Activated CD4-positive, alpha-beta T cell treated with anti-CD3 and anti-CD28 coated beads for 4 hours (primary cell): ENCODE results near the gene TBC1D2B.
"Not testable (repeated sequence)": the region's sequence is repeated elsewhere in the genome, so short reads cannot be mapped to it uniquely, and the experiment has no call there.

Source experiments
- DNase-seq, 2 donors: peaks; one replicate each; pipeline ENCODE4 v3.0.0-alpha.2; 2020

TBC1D2B gene

DNA sequence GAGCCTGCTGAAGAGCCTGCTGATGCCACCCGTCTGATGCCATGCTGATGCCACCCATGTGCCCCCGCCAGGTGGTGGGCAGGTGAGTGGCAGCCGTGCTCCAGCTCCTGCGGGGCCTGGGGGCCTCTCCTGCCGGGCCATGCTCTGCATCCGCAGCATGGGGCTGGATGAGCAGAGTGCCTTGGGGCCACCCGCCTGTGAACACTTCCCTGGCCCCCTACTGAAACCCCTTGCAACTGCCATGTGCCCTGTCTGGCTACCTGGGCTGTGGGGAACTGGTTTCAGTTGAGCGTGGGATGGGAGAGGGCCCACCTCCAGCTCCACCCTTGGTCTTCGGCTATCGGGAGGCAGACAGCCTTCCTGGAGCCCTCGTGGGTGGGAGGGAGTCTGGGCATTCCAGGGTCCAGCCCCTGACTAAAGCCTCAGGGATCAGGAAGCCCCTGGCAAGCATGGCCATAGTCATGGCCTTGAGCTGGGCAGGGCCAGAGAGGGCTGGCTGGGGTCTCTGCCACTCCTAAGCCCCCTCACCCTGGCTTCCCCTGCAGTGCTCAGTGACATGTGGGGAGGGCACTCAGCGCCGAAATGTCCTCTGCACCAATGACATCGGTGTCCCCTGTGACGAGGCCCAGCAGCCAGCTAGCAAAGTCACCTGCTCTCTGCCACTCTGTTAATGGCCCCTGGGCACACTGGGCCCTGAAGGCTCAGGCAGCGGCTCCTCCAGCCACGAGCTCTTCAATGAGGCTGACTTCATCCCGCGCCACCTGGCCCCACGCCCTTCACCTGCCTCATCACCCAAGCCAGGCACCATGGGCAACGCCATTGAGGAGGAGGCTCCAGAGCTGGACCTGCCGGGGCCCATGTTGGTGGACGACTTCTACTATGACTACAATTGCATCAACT is 92.2 kb downstream of the TBC1D2B start:
- no peak for DNase-seq

GRCh38 chr15:77984446-77984861 is 93.1 kb downstream of the TBC1D2B start:
- DNase-seq = no peak

GRCh38 chr15:77983708-77984445 is 93.6 kb downstream of the TBC1D2B start:
- no peak for DNase-seq

- no peak for DNase-seq
Observed at GRCh38 chr15:77983091-77983707, 94.3 kb downstream of the TBC1D2B start.

- no peak for DNase-seq
Observed at GRCh38 chr15:77982127-77982490, 95.4 kb downstream of the TBC1D2B start.

DNA sequence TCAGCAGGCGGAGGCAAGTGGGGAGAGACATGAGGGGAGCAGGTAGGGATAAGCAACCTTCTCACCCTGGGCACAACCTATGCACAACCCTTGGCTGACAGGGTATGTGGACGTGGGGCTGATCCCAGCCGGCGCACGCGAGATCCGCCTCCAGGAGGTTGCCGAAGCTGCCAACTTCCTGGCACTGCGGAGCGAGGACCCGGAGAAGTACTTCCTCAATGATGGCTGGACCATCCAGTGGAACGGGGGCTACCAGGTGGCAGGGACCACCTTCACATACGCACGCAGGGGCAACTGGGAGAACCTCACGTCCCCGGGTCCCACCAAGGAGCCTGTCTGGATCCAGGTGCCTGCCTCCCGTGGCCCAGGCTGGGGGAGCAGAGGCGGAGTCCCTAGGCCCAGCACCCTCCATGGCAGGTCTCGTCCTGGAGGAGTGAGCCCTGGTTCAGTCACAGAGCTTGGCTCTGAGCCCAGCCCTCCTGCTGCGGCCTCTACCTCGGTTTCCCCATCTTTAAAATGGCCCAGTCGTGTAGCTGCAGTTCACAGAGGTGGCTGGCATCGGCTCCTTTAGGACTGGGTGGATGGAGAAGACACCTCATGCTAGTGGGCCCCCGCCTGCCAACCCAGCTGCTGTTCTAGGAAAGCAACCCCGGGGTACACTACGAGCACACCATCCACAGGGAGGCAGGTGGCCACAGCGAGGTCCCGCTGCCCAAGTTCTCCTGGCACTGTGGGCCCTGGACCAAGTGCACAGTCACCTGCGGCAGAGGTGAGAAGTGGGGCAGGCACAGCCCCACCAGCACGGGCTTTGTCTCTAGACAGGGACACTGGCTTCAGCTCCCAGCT is 96.0 kb downstream of the TBC1D2B start:
- no peak for DNase-seq

DNA sequence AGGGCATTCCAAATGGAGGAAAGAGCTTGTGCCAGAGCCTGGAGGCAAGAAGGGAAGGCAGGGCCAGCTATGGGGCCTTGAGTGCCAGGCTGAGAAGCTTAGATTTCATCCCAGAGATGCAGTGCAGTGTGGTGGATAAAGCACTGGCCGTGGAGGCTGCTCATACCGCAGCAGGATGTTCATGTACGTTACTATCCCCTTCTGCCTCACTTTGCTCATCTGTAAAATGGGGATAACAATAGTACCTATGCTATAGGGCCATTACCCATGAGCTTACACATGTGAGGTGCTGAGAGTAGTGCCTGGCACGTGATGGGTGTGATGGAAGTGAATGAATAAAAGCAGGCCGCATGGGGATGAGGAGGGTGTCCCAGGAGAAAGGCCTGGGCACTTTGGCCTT is 96.8 kb downstream of the TBC1D2B start:
- not testable (repeated sequence) for DNase-seq

DNA sequence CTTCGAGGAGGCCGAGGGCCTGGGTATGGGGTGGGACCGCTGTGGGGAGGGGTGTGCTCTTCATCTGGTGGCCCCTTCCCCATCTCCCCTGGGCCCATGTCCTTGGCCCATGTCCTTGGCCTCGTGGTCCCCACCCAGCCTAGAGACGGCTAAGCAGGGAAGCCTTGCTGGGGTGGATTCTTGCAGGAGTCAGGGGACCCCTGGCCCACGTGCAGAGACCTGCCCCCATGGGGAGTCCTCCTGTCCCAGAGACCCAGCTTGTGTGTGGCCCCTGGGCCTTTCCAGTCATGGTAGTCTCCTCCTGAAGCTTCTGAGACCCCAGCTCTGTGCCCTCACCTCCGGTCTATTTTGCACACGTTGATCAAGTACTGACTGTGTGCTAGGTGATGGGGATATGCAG is 97.4 kb downstream of the TBC1D2B start:
- no peak for DNase-seq

- not testable (repeated sequence) for DNase-seq
Observed at GRCh38 chr15:77979157-77979556, 98.4 kb downstream of the TBC1D2B start.

DNA sequence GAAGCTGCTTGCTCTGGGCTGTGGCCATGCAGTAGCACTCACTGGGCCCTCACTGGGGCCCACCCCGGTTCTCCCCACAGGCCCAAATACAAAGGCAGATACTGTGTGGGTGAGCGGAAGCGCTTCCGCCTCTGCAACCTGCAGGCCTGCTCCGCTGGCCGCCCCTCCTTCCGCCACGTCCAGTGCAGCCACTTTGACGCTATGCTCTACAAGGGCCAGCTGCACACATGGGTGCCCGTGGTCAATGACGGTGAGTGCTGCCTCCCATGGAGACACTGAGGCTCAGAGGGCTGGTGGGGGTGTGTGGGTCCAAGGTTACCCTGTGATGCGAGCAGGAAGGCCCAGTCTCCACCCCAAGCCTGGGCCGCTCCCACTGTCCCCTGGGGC is 98.8 kb downstream of the TBC1D2B start:
- not testable (repeated sequence) for DNase-seq

GRCh38 chr15:77977903-77978758 is 99.4 kb downstream of the TBC1D2B start:
- DNase-seq = not testable (repeated sequence)

GRCh38 chr15:77976760-77977525 is 100.6 kb downstream of the TBC1D2B start:
- DNase-seq = not testable (repeated sequence)

DNA sequence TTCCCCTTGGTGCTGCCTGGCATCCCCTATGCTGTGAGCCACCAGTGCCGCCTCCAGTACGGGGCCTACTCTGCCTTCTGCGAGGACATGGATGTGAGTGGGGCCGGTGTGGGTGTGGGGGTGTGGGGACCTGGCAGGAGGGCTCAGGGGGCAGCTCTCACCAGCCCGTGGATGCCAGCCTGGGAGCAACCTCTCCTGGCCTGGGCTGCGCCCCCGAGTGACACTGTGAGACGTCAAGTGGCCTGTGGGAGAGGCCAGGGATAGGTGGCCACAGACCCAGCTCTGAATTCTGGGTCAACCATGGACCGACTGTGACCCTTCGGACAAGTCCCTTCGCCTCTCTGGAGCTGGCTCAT is 101.4 kb downstream of the TBC1D2B start:
- not testable (repeated sequence) for DNase-seq

DNA sequence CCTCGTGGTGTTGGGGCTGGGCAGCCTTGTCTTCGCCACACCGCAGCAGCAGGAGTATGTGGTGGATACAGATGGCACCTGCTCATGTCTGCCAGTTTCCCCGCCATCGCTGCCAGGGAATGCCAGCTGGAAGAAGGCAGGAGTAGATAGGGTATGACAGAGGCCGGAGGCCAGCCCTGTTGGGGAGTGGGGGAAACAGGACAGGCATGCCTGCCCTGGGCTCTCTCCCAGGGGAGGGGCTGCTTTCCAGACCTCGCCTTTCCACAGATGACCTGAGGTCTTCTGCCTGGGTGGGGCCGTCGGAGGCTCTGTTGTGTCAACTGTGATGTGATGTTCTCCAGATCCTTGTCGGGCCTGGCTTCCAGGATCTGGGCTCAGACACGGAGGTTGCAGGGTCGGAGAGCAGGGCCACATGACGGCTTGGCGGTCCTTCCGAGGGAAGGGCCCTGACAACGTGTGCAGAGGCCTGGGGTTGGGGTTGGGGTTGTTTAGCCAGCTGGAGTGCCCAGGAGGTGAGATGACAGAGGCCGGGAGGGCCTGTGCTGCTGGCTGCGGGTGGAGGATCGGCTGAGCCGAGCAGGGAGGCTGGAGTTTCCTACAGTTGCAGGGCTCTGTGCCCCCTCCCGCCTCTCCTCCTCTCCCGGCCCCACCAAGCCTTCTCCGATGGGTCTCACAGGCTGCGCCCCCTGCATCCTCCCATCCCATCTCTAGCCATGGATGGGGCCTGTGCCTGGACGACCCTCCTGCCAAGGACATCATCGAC is 102.0 kb downstream of the TBC1D2B start:
- DNase-seq = no peak

DNA sequence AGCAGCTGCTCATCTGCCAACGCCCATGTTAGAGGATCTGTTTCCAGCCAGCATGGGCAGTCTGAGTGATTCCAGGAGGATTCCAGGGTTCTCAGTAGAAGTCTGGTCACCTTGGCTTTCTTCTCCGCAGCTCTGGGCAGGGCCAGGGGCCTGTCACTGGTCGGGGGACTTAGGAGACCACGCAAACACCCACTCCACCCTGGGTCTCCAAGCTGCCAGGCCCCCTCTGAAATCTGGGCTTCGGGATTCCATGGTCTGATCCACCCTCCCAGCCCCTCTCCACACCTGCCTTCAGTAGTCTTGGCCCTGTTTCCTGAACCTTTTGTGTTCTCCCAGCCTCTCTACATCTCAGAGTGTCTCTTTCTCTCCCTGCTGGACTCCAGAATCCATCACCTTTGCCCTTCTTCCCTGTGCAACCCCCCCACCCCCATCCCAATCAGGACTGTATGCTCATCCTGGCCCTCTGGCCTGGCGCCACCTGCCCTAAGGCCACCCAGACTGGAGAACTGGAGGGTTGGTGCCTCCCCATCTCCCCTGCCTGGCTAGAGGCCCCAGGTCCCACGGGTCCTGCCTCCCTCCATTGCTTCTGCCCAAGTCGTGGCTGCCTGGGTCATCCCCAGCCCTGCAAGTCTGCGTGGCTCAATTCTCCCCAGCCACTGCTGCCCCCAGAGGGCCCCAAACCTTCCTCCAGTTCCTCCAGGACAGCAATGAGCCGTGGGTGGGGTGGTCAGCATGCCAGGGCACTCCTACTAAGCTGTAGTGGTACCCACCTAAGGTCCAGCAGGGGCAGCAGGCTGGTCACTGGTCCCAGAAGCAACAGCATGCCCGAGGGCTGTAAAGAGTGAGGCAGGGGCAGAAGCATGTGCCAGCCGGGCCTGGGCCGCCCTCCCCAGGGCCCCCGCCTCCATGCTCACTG is 102.8 kb downstream of the TBC1D2B start:
- DNase-seq = no peak

DNA sequence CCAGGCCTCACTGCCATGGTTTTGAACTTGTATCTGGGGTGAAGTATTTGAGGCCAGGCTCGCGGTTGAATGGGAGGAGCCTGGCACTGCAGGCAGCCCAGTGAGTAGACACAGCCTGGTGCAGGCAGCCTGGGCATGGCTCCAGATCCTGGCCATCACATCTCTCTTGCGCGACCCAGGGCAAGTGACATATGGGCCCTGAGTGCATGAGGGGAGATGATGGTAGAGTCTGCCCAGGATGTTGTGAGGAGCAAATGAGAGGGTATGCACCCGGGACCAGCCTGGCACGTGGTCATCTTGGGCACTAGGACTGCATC is 103.5 kb downstream of the TBC1D2B start:
- no peak for DNase-seq

DNA sequence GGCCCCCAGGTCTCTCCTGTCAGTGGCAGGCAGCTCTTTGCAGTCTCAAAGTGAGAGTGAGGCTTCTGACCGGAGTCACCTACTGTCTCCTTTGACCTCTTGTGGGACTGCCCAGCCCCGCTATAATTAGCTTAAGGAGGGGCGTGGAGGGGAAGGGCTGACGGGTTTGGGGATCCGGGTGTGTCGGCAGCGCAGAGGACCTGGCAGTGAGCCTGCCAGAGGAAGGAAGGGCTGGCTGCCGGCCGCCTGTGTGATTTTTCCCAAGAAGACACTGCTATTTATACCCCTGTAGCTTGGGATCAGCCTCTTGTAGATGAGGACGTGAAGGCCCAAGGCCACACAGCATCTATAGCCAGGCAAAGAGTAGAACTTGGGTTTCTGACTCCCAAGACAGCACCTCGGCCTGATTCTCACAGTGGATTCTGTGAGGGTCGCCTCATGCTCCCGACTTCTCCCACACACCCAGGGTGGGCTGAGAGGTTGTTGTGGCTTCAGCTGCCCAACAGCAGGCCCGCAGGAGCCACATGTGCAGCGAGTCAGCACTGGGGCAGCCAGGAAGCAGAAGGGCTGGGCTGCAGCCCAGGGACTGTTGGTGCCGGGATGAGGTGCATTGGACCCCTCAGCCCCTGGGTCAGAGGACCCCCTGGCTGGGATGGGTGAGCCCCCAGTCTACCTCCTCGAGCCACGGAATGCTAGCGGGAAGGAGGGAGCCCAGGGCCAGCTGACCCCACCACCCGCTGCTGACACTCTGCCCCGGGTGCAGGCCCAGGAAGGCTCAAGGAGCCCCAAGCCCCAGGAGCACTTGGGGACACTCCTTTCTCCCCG is 104.0 kb downstream of the TBC1D2B start:
- not testable (repeated sequence) for DNase-seq

DNA sequence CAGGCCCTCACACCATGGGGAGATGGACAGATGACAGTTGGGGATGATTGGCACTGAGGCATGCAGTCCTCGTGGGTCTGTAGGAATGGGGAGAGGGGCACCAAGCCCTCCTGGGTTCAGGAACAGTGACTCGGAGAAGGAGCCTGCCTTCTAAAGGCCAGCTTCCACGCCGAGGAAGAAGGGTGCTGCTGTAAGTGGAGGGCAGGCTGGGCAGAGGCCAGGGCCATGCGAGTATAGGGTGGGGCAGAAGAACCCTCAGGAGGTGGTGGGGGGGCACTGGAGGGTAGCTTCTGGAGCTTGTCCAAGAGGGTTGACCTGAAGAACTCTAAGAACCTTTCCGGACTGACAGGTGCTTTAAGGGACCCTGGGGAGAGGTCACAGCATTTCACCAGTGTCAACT is 104.8 kb downstream of the TBC1D2B start:
- not testable (repeated sequence) for DNase-seq
